Cerebellar cortex (tissue), 1 donor: ENCODE results near the gene THUMPD3.

Experiments used
- DNase-seq: peaks from one replicate; pipeline ENCODE4 v3.0.0-alpha.2; 2015; ENCODE audit warnings: low spot score

The THUMPD3 gene

GRCh38 chr3:9362731-9363530, at the start of gene THUMPD3:
Gene THUMPD3, plus strand, starts transcription at chr3:9363054. Its CDS starts 2,015 bp downstream, at chr3:9365069.
- peak; percentile 92 for DNase-seq

- no peak for DNase-seq
These were observed 48.1 kb upstream of the THUMPD3 start for GRCh38 chr3:9314796-9315195.

GRCh38 chr3:9316881-9317361, 45.9 kb upstream of the THUMPD3 start:
- peak; percentile 35 for DNase-seq

- no peak for DNase-seq
These were observed 40.1 kb upstream of the THUMPD3 start for GRCh38 chr3:9322780-9323179.

- DNase-seq = no peak
These were observed 37.9 kb upstream of the THUMPD3 start for GRCh38 chr3:9324944-9325343.

GRCh38 chr3:9327578-9327977, 35.3 kb upstream of the THUMPD3 start:
- DNase-seq = no peak

- DNase-seq = no peak
These were observed 32.6 kb upstream of the THUMPD3 start for GRCh38 chr3:9330166-9330703.

- DNase-seq = no peak
These were observed 31.7 kb upstream of the THUMPD3 start for GRCh38 chr3:9331171-9331570.

GRCh38 chr3:9332250-9333030, 30.4 kb upstream of the THUMPD3 start:
- no peak for DNase-seq

- DNase-seq = no peak
These were observed 22.9 kb upstream of the THUMPD3 start for GRCh38 chr3:9339761-9340471.

GRCh38 chr3:9340472-9340902, 22.4 kb upstream of the THUMPD3 start:
- no peak for DNase-seq

- no peak for DNase-seq
These were observed 20.2 kb upstream of the THUMPD3 start for GRCh38 chr3:9342696-9343095.

GRCh38 chr3:9343115-9343514, 19.7 kb upstream of the THUMPD3 start:
- no peak for DNase-seq

GRCh38 chr3:9345041-9345440, 17.8 kb upstream of the THUMPD3 start:
- DNase-seq = no peak

- DNase-seq = no peak
These were observed 16.7 kb upstream of the THUMPD3 start for GRCh38 chr3:9346141-9346540.

- no peak for DNase-seq
These were observed 15.8 kb upstream of the THUMPD3 start for GRCh38 chr3:9347081-9347480.

GRCh38 chr3:9347887-9348286, 15.0 kb upstream of the THUMPD3 start:
- DNase-seq = no peak

GRCh38 chr3:9349321-9350117, 13.3 kb upstream of the THUMPD3 start:
- no peak for DNase-seq

- DNase-seq = no peak
These were observed 11.1 kb upstream of the THUMPD3 start for GRCh38 chr3:9351709-9352126.

- peak; percentile 86 for DNase-seq
These were observed 9.7 kb upstream of the THUMPD3 start for GRCh38 chr3:9352917-9353752.
